ENCODE data around the gene BACH2. TPM values are rescaled to one million over a fixed set of nuclear protein-coding genes. Genes with fewer than 3 reads are reported as not detected.
A peak's percentile ranks its signal among the peaks of the same experiment; 100 is the strongest.

The BACH2 gene
- polyA plus RNA-seq, 1 donor from 2014 or later: 45.5 TPM

GRCh38 chr6:90193359-90193758 is 103.3 kb downstream of the BACH2 start:
- Histone ChIP-seq H3K36me3 (ENCODE audit: insufficient read depth, low read length) (peaks cover 12% of the 10 kb centered on the region), H3K27ac (ENCODE audit: low read length) (peak overlapping the region; percentile 98), H3K9me2 (ENCODE audit: insufficient read depth, low read length) (no peaks in the 10 kb centered on the region), H3K9me3 (ENCODE audit: low read length) (no peaks in the 10 kb centered on the region), H3K9ac (ENCODE audit: low read length) (no peak overlapping the region), H3K79me2 (replicated peaks; ENCODE audit: insufficient read depth, low read length) (peaks cover 62% of the 10 kb centered on the region), H2AFZ (ENCODE audit: low read depth, low read length) (no peak overlapping the region), H3K4me2 (ENCODE audit: low read length) (no peak overlapping the region), H3F3A (ENCODE audit: insufficient read depth, low read length, poor library complexity, severe bottlenecking) (peaks cover 7% of the 10 kb centered on the region), H3K4me3 (ENCODE audit: low read length) (peak overlapping the region; percentile 23), H4K20me1 (ENCODE audit: insufficient read depth) (no peaks in the 10 kb centered on the region), H3K27me3 (ENCODE audit: insufficient read depth, low read depth, low read length) (no peaks in the 10 kb centered on the region)
- TF ChIP-seq MXI1 (conservative IDR thresholded peaks at IDR 0.05; ENCODE audit: poor library complexity, severe bottlenecking) (no peak), EP300 (conservative IDR thresholded peaks at IDR 0.05; ENCODE audit: poor library complexity, severe bottlenecking) (no peak), EZH2 (IDR thresholded peaks at IDR 0.05; ENCODE audit: borderline replicate concordance, insufficient read depth, low read length, poor library complexity, severe bottlenecking) (no peak), CTCF (IDR thresholded peaks at IDR 0.05; ENCODE audit: poor library complexity, severe bottlenecking) (no peak), TAF1 (IDR thresholded peaks at IDR 0.05; ENCODE audit: low read depth) (no peak), RAD21 (conservative IDR thresholded peaks at IDR 0.05) (no peak), REST (IDR thresholded peaks at IDR 0.05; ENCODE audit: borderline replicate concordance) (no peak), POLR2AphosphoS5 (IDR thresholded peaks at IDR 0.05) (no peak), SMC3 (conservative IDR thresholded peaks at IDR 0.05; ENCODE audit: poor library complexity) (no peak)

GRCh38 chr6:90192857-90193256 is 103.8 kb downstream of the BACH2 start:
- Histone ChIP-seq H3F3A (ENCODE audit: insufficient read depth, low read length, poor library complexity, severe bottlenecking) (peaks cover 7% of the 10 kb centered on the region), H3K79me2 (replicated peaks; ENCODE audit: insufficient read depth, low read length) (peaks cover 62% of the 10 kb centered on the region), H4K20me1 (ENCODE audit: insufficient read depth) (no peaks in the 10 kb centered on the region), H3K27ac (ENCODE audit: low read length) (peak overlapping the region; percentile 98), H2AFZ (ENCODE audit: low read depth, low read length) (no peak overlapping the region), H3K36me3 (ENCODE audit: insufficient read depth, low read length) (peaks cover 9% of the 10 kb centered on the region), H3K4me2 (ENCODE audit: low read length) (no peak overlapping the region), H3K27me3 (ENCODE audit: insufficient read depth, low read depth, low read length) (no peaks in the 10 kb centered on the region), H3K9me3 (ENCODE audit: low read length) (no peaks in the 10 kb centered on the region), H3K9me2 (ENCODE audit: insufficient read depth, low read length) (no peaks in the 10 kb centered on the region), H3K4me3 (ENCODE audit: low read length) (no peak overlapping the region), H3K9ac (ENCODE audit: low read length) (no peak overlapping the region)
- TF ChIP-seq POLR2AphosphoS5 (IDR thresholded peaks at IDR 0.05) (no peak), SMC3 (conservative IDR thresholded peaks at IDR 0.05; ENCODE audit: poor library complexity) (no peak), REST (IDR thresholded peaks at IDR 0.05; ENCODE audit: borderline replicate concordance) (no peak)
